K562 (cell line): ENCODE measurements around the gene HEXIM2. TPM values are rescaled to one million over a fixed set of nuclear protein-coding genes. Genes with fewer than 3 reads are reported as not detected.

Source experiments
- ATF3 ChIP-seq, 2 experiments: fragments of 450-650 bp in 1 of 2; sonication (generic) in 1 of 2; formaldehyde crosslinking in 1 of 2; IDR thresholded peaks in 1 of 2; conservative IDR thresholded peaks in 1 of 2; 2 replicates each; pipeline versions ENCODE4 v1.6.1 to v1.8.1; 2016 to 2023; ENCODE audit warnings: mild to moderate bottlenecking in 2 of 2, moderate library complexity in 2 of 2, inconsistent platforms in 1 of 2, missing genetic modification reagents in 1 of 2
- ESRRB ChIP-seq: fragments of 250-450 bp; sonication (Bioruptor Pico); IDR thresholded peaks from 2 replicates; pipeline ENCODE4 v1.5.0; 2020; ENCODE audit warnings: mild to moderate bottlenecking, moderate library complexity, borderline replicate concordance
- MCM2 ChIP-seq: fragments of 450-650 bp; IDR thresholded peaks from 2 replicates; pipeline ENCODE4 v1.6.1; 2017; ENCODE audit warnings: low read depth, mild to moderate bottlenecking
- POLR3A ChIP-seq: IDR thresholded peaks from 2 replicates; pipeline ENCODE4 v1.6.1; 2011; ENCODE audit warnings: borderline replicate concordance, mild to moderate bottlenecking, moderate library complexity; ENCODE audit not compliant: insufficient read length, insufficient read depth; ENCODE audit errors: extremely low read depth
- RBM15 ChIP-seq: fragments of 200-400 bp; formaldehyde crosslinking; IDR thresholded peaks from 2 replicates; pipeline ENCODE4 v1.6.1; 2018; ENCODE audit warnings: mild to moderate bottlenecking, low read length, moderate library complexity; ENCODE audit not compliant: insufficient read depth
- RNF219 ChIP-seq: fragments of 250-450 bp; sonication (Bioruptor Pico); IDR thresholded peaks from 2 replicates; pipeline ENCODE4 v1.5.0; 2022; ENCODE audit warnings: mild to moderate bottlenecking
- U2AF2 ChIP-seq: fragments of 200-400 bp; formaldehyde crosslinking; optimal IDR thresholded peaks from 2 replicates; pipeline ENCODE3; 2017; ENCODE audit warnings: low read depth, mild to moderate bottlenecking, low read length
- ZNF280A ChIP-seq: fragments of 450-650 bp; IDR thresholded peaks from 2 replicates; pipeline ENCODE4 v1.6.1; 2018; ENCODE audit warnings: mild to moderate bottlenecking, low read depth; ENCODE audit not compliant: partially characterized antibody
- ZNF407 ChIP-seq: fragments of 450-650 bp; IDR thresholded peaks from 2 replicates; pipeline ENCODE4 v1.6.1; 2016; ENCODE audit warnings: low read depth
- polyA plus RNA-seq, 8 experiments: library from polyadenylated mRNA; depleted of rRNA in 4 of 8; stranded (reverse) in 5 of 8; unstranded in 3 of 8; fragments of >200 nt; fragmentation: Nextera tagmentation in 2 of 8; fragmentation: Illumina TruSeq in 1 of 8; extraction: Ambion mirVana in 2 of 8; extraction: Trizol in 1 of 8; gene quantifications; 2 replicates each; pipeline versions ENCODE4 v1.2.1 to v1.2.3, GENCODE V29; 2011 to 2014; ENCODE audit warnings: inconsistent platforms in 1 of 8, missing spikeins in 1 of 8
- total RNA-seq, 7 experiments: library from RNA; depleted of rRNA in 6 of 7; stranded (reverse); fragments of >200 nt in 6 of 7; fragmentation: Illumina TruSeq in 2 of 7; extraction: Trizol in 2 of 7; gene quantifications; 2 replicates each; pipeline versions ENCODE4 v1.2.1 to v1.2.3, GENCODE V29; 2011 to 2021; ENCODE audit warnings: low replicate concordance in 1 of 7

Gene HEXIM2
- total and polyA plus RNA-seq, 9 of the 15 experiments (the other 6 are each of a cell fraction or from before 2014, with no cell fraction given): 0.69 to 3.4 (median 1.1) TPM; not detected in 2

GRCh38 chr17:45149037-45149668 is 12.5 kb upstream of the HEXIM2 start (continued):
- no peak for TF ChIP-seq ZNF407
- TF ChIP-seq RNF219: no peak
- TF ChIP-seq ATF3 (IDR thresholded peaks at IDR 0.05): no peak
- no peak; the same call in 1 of the 2 replicates for TF ChIP-seq ATF3 (CRISPR knock-in tag; conservative IDR thresholded peaks at IDR 0.05)
- TF ChIP-seq U2AF2: no peak
- no peak for TF ChIP-seq ZNF280A
- no peak for TF ChIP-seq ESRRB
- no peak for TF ChIP-seq RBM15
- no peak for TF ChIP-seq POLR3A
- TF ChIP-seq MCM2: no peak
